ENCODE measurements around the gene TNXB.

GRCh38 chr6:32105433-32105832 lies 3.7 kb downstream of the TNXB start:
- TF ChIP-seq POLR2AphosphoS5 (IDR thresholded peaks at IDR 0.05): no peak
- no peak for TF ChIP-seq CTCF (IDR thresholded peaks at IDR 0.05)
- TF ChIP-seq EP300 (IDR thresholded peaks at IDR 0.05): no peak
- no peak for TF ChIP-seq POLR2A (IDR thresholded peaks at IDR 0.05; ENCODE audit: low read depth)

Data from esophagus muscularis mucosa (tissue), 4 donors.